ENCODE data around the gene IRX4.
A peak's percentile ranks its signal among the peaks of the same experiment; 100 is the strongest.
"Not testable (repeated sequence)": the region's sequence is repeated elsewhere in the genome, so short reads cannot be mapped to it uniquely, and the experiment has no call there.

IRX4 gene

DNA sequence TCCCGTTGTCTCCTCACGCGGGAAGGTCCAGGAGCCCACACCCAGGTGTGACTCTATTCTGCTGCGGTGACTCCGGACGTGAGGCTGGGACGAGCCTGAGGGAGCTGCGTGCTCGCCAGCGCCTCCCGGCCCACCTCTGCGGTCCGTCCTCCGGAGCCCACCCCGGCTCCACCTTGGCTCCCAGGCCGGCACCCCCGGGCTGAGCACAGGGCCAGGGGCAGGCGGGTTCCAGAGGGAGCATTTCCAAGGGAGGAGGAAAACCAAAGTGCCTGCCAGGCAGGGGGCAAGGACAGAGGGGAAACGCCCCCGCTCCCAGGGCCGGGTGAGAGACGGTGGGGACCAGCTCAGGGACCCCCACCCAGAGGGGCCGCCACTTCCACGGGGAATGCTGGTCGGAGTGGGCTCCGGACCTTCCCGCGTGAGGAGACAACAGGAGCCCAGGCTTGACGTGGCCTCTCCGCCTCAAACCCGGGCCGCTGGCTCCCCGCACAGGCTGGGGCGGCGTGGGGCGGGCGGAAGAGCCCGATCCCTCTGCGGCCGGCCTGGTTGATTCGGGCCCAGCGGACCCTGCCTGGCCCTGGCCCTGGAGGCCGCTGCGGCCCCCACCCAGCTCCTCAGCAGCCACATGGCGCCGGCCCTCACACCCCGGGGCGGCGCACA, 26.0 kb downstream of the IRX4 start:
- no peak for DNase-seq (ENCODE audit: low spot score)

- DNase-seq (ENCODE audit: low spot score) = no peak
Measured at GRCh38 chr5:1855596-1855995, 27.1 kb downstream of the IRX4 start.

DNA sequence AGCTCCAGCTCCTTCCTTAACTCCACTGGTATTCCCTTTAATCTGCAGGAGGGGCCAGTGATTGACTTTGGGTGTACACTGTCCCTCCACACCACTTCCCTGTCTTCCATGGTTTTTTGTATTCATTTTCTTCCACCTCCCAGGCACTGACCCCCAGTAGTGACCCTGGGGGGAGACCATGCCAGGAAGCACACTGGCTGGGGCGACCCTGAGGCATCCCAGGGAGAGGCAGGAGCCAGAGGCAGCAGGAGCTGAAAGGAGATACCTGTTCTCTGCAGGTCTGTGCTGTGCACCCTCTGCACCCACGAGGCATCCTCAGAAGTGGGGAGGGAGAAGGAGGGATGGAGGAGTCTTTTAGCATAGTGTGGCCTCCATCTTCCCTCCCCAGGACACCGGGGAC, 27.6 kb downstream of the IRX4 start:
- no peak for DNase-seq (ENCODE audit: low spot score)

- peak; percentile 32 for DNase-seq (ENCODE audit: low spot score)
Measured at GRCh38 chr5:1853531-1853930, 29.2 kb downstream of the IRX4 start.

DNA sequence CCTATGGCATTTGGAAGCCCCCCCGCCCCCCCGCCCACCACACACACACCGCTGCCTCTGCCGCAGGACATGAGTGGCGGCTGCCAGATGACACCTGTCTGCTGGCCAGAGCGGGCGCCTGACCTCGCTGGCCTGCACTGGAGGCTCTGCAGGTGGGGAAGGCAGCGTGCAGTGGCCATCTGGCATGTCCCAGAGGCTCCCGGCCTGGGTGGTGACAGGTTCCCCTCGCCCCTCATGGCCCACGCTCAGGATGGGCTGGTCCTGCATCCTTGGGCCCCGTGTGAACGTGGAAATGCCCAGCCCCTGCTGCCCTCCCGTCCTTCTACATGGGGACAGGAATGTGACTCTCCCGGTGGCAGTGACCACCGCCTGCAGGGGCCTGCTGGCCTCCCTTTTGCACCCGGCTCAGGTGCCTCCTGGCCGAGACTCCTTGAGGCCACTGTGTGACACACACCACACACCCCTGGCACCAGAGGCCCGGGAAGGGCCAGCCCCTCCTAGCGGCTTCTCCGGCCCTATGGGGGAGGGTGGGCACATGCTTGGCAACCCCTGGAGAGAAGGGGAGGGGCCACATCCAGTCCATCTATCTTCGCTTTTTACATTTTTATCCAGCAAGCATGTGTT, 30.3 kb downstream of the IRX4 start:
- no peak for DNase-seq (ENCODE audit: low spot score)

GRCh38 chr5:1851290-1851934, 31.3 kb downstream of the IRX4 start:
- DNase-seq (ENCODE audit: low spot score) = no peak

DNA sequence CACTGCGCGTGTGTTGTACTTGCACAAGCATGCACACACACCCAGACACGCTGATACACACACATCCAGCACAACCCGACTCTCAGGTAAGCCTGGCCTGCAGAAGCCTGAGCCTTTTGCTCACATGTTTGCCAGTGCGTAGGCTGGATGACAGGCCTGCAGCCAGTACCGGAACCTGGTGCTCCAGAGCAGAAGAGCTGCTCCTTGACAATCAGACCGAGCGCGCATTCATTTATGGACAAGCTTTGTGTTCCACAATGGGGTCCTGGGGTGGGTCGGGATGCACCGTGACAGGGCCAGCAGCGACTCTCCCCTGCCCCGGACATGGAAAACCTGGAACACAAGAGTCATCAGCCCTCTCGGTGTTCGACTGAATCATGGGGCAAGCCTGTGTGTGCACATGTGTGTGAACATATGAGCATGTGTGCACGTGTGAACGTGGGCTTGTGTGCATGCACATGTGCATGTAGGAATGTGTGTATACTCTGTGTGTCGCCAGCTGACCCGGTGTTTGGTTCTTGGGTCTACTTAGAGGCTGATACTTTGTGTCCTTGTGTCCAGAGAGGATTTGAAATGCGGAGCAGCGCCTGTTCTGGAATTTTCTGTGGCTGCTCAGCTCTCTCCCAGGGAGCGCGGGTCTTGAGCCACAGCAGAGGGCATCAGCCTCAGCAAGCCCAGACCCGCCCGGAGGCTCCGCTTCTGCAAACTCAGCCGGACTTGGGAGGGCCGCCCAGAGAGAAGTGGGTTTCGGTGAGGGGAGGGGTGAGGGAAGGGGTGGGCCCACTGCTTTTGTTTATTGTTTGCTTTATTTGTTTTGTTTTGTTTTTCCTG, 32.2 kb downstream of the IRX4 start:
- DNase-seq (ENCODE audit: low spot score) = no peak

GRCh38 chr5:1847611-1848010, 35.1 kb downstream of the IRX4 start:
- DNase-seq (ENCODE audit: low spot score) = no peak

DNA sequence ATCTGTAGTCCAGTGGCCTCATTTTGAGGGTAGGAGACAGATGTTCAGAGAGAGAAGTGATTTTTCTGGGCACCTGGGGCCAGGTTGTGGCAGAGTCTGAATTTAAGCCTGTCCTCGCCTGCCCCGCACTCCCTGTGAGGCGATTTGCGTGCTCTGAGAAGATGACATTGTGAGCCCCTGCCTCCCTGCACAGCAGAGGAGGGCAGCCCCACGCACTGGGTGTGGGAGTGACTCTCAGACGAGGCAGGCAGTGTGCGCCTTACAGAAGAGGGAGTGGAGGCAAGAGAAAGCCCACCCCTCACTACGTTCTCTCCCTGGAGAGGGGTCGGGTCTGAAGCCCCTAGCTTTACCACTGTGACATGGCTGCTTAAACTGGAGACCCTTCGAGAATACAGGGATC, 35.7 kb downstream of the IRX4 start:
- no peak for DNase-seq (ENCODE audit: low spot score)

- DNase-seq (ENCODE audit: low spot score) = no peak
Measured at GRCh38 chr5:1846583-1846982, 36.1 kb downstream of the IRX4 start.

DNA sequence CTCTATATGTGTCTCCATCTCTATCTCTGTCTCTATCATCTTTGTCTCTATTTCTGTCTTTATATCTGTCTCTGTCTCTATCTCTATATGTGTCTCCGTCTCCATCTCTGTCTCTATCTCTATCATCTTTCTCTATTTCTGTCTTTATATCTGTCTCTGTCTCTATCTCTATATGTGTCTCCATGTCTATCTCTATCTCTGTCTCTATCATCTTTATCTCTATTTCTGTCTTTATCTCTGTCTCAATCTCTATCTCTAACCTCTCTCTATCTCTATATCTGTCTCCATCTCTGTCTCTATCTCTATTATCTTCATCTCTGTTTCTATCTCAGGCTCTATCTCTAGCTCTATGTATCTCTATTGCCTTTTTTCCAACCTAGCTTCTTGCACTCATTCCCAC, 37.0 kb downstream of the IRX4 start:
- no peak for DNase-seq (ENCODE audit: low spot score)

- no peak for DNase-seq (ENCODE audit: low spot score)
Measured at GRCh38 chr5:1844708-1845436, 37.9 kb downstream of the IRX4 start.

- DNase-seq (ENCODE audit: low spot score) = not testable (repeated sequence)
Measured at GRCh38 chr5:1843761-1844160, 39.0 kb downstream of the IRX4 start.

GRCh38 chr5:1842004-1842819, 40.5 kb downstream of the IRX4 start:
- no peak for DNase-seq (ENCODE audit: low spot score)

- no peak for DNase-seq (ENCODE audit: low spot score)
Measured at GRCh38 chr5:1840741-1841521, 41.8 kb downstream of the IRX4 start.

DNA sequence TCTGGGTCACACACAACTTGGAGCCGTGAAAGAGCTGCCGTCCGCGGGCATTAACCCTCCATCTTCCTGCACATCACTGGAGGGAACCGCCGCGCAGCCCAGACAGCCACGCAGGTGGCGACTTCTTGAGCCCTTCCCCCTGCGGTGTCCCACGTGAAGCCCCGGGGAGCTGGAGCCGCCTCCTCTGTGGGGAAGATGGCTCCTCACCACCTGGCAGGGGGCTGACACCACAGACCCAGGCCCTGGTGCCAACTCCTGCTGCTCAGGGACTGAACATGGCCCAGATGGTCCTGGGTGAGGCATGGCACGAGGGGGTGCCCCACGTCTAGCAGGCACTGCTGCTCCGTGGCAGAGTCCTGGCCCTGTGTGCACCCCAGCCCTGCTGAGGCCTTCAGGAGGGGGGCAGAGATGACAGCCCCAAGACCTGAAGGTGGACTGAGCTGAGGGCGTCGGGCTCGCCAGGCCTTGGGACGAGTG, 42.6 kb downstream of the IRX4 start:
- no peak for DNase-seq (ENCODE audit: low spot score)

DNA sequence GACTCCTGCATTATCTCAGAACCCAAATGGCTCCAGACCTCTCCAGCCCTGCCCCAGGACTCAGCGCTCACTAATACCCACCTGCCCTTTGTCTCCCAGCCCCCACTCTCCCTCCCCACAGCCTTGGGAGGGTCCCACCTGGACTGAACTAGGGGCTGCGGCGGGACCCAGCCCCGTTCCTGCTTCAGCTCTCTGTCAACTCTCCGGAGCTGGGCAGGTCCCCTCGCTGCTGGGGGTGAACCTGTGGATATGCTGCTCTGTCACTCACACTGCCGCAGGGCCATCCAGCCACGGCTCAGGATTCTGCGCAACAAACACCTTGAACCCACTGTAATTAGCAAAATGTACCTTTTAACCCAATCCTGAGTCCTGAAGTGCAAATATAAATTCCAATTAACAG, 44.7 kb downstream of the IRX4 start:
- no peak for DNase-seq (ENCODE audit: low spot score)

DNA sequence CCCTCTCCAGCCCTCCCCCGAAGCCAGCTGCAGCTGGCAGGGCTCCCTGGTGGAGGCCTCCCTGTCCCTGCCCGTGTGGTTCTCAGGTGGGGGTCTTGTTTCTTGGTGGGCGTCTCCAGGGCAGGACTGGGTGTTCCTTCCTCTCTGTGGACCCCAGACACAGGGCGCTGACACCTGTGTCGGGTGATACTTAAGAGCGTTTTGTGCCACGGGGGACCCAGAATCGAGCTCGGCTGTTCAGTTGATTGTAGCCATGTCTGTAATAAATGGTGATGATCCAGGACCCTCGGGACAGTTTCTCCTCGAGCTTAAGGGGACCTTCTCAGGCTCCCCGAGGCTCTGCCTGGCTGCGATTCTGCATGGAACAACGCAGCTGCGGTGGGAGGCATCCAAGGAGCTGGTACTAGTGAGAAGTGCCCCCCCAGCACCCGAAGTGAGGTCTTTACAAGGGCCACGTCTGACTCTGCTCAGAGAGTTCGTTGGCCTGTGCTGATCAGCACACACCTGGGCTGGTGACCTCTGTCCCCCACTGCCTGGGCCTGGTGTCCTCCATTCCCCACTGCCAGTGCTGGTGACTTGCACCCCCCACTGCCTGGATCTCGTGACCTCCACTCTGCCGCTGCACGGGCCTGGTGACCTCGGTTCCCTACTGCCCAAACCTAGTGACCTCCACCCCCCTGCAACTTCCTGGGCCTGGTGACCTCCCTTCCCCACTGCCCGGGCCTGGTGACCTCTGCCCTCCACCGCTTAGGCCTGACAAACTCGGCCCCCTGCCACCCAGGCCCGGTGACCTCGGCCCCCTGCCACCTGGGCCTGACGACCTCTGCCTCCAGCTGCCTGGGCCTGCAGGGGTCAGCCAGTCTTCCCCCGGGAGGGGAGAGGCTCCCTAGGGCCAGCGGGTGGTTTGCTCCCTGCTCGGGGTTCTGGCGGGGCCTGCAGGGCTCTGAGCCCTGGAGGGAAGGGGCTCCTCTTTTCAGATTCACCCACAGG, 45.5 kb downstream of the IRX4 start:
- no peak for DNase-seq (ENCODE audit: low spot score)

Data from SW480 (cell line).